ENCODE data around the gene PPM1L.

DNA sequence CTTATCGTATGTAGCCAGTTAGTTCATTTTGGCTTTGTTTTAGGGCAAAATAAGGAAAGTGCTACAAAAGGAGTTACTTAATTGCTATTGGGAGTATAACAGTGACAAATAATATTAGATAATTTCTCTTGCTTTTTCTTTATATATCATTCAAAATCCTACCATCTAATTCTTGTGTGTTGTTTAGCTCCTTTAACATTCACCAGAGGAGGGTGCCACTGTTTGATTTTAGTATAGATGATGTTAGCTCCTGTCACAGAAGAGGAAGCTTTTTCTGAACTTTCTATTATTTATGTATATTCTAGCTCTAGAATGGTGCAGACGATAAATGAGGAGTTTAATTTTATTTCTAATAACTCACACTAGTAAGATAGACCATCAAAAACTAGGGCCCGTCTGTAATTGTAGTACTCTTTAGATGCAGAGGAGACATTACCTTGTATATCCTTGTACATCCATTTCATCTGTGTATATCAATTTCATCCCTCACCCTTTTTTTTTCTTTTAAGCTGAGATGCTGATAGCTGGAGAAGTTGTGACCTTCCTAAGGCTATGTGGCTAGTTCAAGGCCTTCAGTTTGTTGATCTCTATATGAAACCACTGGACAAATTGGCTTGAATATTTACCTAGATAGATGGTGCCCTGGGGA, 3.0 kb downstream of the PPM1L start:
- TF ChIP-seq, protein P1, sequence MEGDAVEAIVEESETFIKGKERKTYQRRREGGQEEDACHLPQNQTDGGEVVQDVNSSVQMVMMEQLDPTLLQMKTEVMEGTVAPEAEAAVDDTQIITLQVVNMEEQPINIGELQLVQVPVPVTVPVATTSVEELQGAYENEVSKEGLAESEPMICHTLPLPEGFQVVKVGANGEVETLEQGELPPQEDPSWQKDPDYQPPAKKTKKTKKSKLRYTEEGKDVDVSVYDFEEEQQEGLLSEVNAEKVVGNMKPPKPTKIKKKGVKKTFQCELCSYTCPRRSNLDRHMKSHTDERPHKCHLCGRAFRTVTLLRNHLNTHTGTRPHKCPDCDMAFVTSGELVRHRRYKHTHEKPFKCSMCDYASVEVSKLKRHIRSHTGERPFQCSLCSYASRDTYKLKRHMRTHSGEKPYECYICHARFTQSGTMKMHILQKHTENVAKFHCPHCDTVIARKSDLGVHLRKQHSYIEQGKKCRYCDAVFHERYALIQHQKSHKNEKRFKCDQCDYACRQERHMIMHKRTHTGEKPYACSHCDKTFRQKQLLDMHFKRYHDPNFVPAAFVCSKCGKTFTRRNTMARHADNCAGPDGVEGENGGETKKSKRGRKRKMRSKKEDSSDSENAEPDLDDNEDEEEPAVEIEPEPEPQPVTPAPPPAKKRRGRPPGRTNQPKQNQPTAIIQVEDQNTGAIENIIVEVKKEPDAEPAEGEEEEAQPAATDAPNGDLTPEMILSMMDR (conservative IDR thresholded peaks at IDR 0.05; ENCODE audit: low read depth, low read length) = no peak; the same call in 1 of the 2 replicates
- TF ChIP-seq EZH2 (IDR thresholded peaks at IDR 0.05; ENCODE audit: borderline replicate concordance, low read depth, low read length, poor library complexity, severe bottlenecking) = no peak
